Uterus (tissue), 2 donors: ENCODE data around the gene BTG2.

Experiments
- POLR2A ChIP-seq, 2 donors: fragments of 450-650 bp; IDR thresholded peaks; one replicate each; pipeline ENCODE4 v1.6.1; 2016; ENCODE audit warnings: antibody characterized with exemption in 2 of 2, mild to moderate bottlenecking in 1 of 2, moderate library complexity in 1 of 2
- TF ChIP-seq, protein P1 (sequence below), 4 experiments: fragments of 200-600 bp in 2 of 4; fragments of 450-650 bp in 2 of 4; sonication (generic) in 2 of 4; IDR thresholded peaks; one replicate each; pipeline ENCODE4 v1.5.1; 2016 to 2019; ENCODE audit warnings: antibody characterized with exemption in 4 of 4, mild to moderate bottlenecking in 2 of 4, moderate library complexity in 1 of 4

DNA sequence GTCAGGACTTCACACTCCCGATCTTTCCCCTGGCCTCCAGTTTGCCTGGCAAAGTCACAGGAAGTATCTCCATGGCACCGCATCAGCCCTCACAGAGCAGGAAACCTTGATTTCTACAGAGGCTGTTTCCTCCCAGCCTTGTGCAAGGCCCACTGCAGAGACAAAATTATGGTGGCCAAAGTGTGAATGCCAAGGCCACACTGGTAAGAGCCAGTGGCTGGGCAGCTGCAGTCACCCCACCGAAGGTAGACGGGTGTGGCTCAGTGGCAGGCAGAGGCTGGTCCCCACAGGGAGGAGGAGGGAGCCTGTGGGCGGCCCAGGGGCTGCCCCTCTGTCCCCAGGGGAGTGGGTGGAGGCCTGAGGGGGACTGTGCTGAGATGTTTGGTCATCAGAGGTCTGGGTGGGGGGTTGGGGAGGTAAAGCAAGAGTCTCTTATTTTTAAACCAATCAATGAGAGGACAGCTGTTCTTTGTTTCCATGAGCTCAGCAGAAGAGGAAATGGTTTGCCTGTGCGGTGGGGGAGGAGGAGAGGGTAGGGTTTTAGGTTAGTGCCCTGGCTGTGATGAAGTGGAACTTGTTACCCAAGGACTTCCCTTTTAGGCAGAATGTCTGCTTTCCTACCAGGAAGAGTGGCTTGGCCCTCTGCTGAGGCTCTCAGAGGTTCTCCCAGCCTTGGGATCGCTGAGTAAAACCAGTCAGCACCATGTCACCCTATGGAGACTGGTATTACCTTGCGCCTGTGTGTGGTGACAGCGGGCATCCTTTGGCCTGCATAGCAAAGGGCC is 18.0 kb upstream of the BTG2 start:
- TF ChIP-seq, protein P1, sequence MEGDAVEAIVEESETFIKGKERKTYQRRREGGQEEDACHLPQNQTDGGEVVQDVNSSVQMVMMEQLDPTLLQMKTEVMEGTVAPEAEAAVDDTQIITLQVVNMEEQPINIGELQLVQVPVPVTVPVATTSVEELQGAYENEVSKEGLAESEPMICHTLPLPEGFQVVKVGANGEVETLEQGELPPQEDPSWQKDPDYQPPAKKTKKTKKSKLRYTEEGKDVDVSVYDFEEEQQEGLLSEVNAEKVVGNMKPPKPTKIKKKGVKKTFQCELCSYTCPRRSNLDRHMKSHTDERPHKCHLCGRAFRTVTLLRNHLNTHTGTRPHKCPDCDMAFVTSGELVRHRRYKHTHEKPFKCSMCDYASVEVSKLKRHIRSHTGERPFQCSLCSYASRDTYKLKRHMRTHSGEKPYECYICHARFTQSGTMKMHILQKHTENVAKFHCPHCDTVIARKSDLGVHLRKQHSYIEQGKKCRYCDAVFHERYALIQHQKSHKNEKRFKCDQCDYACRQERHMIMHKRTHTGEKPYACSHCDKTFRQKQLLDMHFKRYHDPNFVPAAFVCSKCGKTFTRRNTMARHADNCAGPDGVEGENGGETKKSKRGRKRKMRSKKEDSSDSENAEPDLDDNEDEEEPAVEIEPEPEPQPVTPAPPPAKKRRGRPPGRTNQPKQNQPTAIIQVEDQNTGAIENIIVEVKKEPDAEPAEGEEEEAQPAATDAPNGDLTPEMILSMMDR (IDR thresholded peaks at IDR 0.05): no peak
- no peak for TF ChIP-seq POLR2A (IDR thresholded peaks at IDR 0.05)
